IMR-90 (cell line): Measurements from ENCODE around the gene CA5B. TPM values are rescaled to one million over a fixed set of nuclear protein-coding genes. Genes with fewer than 3 reads are reported as not detected.
A peak's percentile ranks its signal among the peaks of the same experiment; 100 is the strongest.

Experiments
- ATAC-seq: fragments of 200-7000 bp; cut with Tn5 transposase; 2 replicates; pipeline ENCODE4 v1.9.1; 2020; ENCODE audit warnings: low read depth, mild to moderate bottlenecking, moderate library complexity
- BruUV-seq: library from RNA; stranded (reverse); fragments of 400-500 nt; replicated peaks from 2 replicates; lab custom pipeline; 2021; lab: Mats Ljungman, UMichigan
- CTCF ChIA-PET: fragments of 300-600 bp; formaldehyde crosslinking; extraction: SDS; loops from one replicate; lab custom pipeline; 2021; ENCODE audit warnings: antibody characterized with exemption; lab: Yijun Ruan, JAX
- POLR2A ChIA-PET: fragments of 300-600 bp; sonication (Branson Sonifier 250); formaldehyde crosslinking; loops from one replicate; lab custom pipeline; 2022; ENCODE audit warnings: antibody characterized with exemption; ENCODE audit not compliant: unreplicated experiment; lab: Charles Lee
- DNase-seq: peaks from one replicate; pipeline ENCODE4 v3.0.0; 2013
- H2AFZ ChIP-seq: replicated peaks from 2 replicates; pipeline ENCODE3; 2013; ENCODE audit warnings: low read length, mild to moderate bottlenecking; ENCODE audit not compliant: poor library complexity
- H2AK5ac ChIP-seq: 2 replicates; pipeline ENCODE4 v1.6.1; 2013; ENCODE audit warnings: low read depth, low read length, inconsistent platforms
- H2AK9ac ChIP-seq: replicated peaks from 2 replicates; pipeline ENCODE3; 2013; ENCODE audit warnings: mild to moderate bottlenecking, low read depth, low read length, moderate library complexity; ENCODE audit not compliant: poor library complexity
- H2BK120ac ChIP-seq: 2 replicates; pipeline ENCODE4 v1.6.1; 2013; ENCODE audit warnings: low read depth, low read length, inconsistent platforms
- H2BK15ac ChIP-seq: 3 replicates; pipeline ENCODE4 v1.6.1; 2013; ENCODE audit warnings: low read depth, low read length, inconsistent platforms
- H2BK20ac ChIP-seq: 2 replicates; pipeline ENCODE4 v1.6.1; 2013; ENCODE audit warnings: low read depth, mild to moderate bottlenecking, inconsistent platforms, low read length, moderate library complexity
- H2BK5ac ChIP-seq: 2 replicates; pipeline ENCODE4 v1.6.1; 2013; ENCODE audit warnings: mild to moderate bottlenecking, low read depth, low read length, inconsistent platforms; ENCODE audit not compliant: poor library complexity, severe bottlenecking
- H3K14ac ChIP-seq: replicated peaks from 2 replicates; pipeline ENCODE4 v1.6.1; 2013; ENCODE audit warnings: low read depth, low read length, inconsistent platforms
- H3K18ac ChIP-seq: 2 replicates; pipeline ENCODE4 v1.6.1; 2013; ENCODE audit warnings: low read depth, low read length, control low read depth
- H3K23ac ChIP-seq: 2 replicates; pipeline ENCODE4 v1.6.1; 2013; ENCODE audit warnings: low read depth, low read length, inconsistent platforms
- H3K27ac ChIP-seq: 2 replicates; pipeline ENCODE4 v1.5.1; 2013; ENCODE audit warnings: mild to moderate bottlenecking, control low read depth, low read length; ENCODE audit not compliant: insufficient read depth
- H3K27me3 ChIP-seq: 2 replicates; pipeline ENCODE4 v1.6.1; 2013; ENCODE audit warnings: low read length; ENCODE audit not compliant: control insufficient read depth, insufficient read depth
- H3K36me3 ChIP-seq: 2 replicates; pipeline ENCODE4 v1.6.1; 2013; ENCODE audit warnings: low read length, mixed read lengths; ENCODE audit not compliant: control insufficient read depth, insufficient read depth
- H3K4ac ChIP-seq: 2 replicates; pipeline ENCODE4 v1.6.1; 2013; ENCODE audit warnings: low read depth, low read length, inconsistent platforms
- H3K4me1 ChIP-seq: 2 replicates; pipeline ENCODE4 v1.6.1; 2013; ENCODE audit warnings: low read length, mixed read lengths; ENCODE audit not compliant: control insufficient read depth, insufficient read depth
- H3K4me2 ChIP-seq: 2 replicates; pipeline ENCODE4 v1.6.1; 2013; ENCODE audit warnings: low read depth, mild to moderate bottlenecking, control low read depth, low read length, moderate library complexity
- H3K4me3 ChIP-seq: 2 replicates; pipeline ENCODE4 v1.5.1; 2013; ENCODE audit warnings: low read depth, mild to moderate bottlenecking, control low read depth, low read length, moderate library complexity; ENCODE audit not compliant: insufficient read depth
- H3K56ac ChIP-seq: 2 replicates; pipeline ENCODE4 v1.6.1; 2013; ENCODE audit warnings: low read length, inconsistent platforms; ENCODE audit not compliant: insufficient read depth; ENCODE audit errors: extremely low read depth
- H3K79me1 ChIP-seq, 2 experiments: 2 replicates each; pipeline ENCODE4 v1.6.1; 2013; ENCODE audit warnings: low read length in 2 of 2, inconsistent platforms in 1 of 2, low read depth in 1 of 2
- H3K9ac ChIP-seq: 2 replicates; pipeline ENCODE4 v1.6.1; 2013; ENCODE audit warnings: low read depth, low read length, control low read depth
- H3K9me1 ChIP-seq: 2 replicates; pipeline ENCODE4 v1.6.1; 2013; ENCODE audit warnings: low read length, inconsistent platforms; ENCODE audit not compliant: insufficient read depth
- H3K9me3 ChIP-seq: 2 replicates; pipeline ENCODE4 v1.6.1; 2013; ENCODE audit warnings: low read length; ENCODE audit not compliant: control insufficient read depth, insufficient read depth
- H4K20me1 ChIP-seq: 2 replicates; pipeline ENCODE4 v1.6.1; 2013; ENCODE audit warnings: low read length, inconsistent platforms; ENCODE audit not compliant: insufficient read depth
- H4K5ac ChIP-seq: 2 replicates; pipeline ENCODE4 v1.6.1; 2013; ENCODE audit warnings: mild to moderate bottlenecking, low read depth, low read length, control low read depth
- H4K8ac ChIP-seq, 2 experiments: 2 replicates each; pipeline ENCODE4 v1.6.1; 2013; ENCODE audit warnings: low read depth in 2 of 2, low read length in 2 of 2, control low read depth in 1 of 2, inconsistent platforms in 1 of 2
- H4K91ac ChIP-seq: 2 replicates; pipeline ENCODE4 v1.6.1; 2013; ENCODE audit warnings: low read depth, low read length, inconsistent platforms; ENCODE audit not compliant: insufficient read depth
- RAD21 ChIP-seq: IDR thresholded peaks from 2 replicates; pipeline ENCODE4 v1.6.1; 2012; ENCODE audit warnings: low read length, improper control_type of control experiment
- SMC3 ChIP-seq: fragments of 150-350 bp; IDR thresholded peaks from 2 replicates; pipeline ENCODE4 v1.6.1; 2016; ENCODE audit warnings: low read depth, mild to moderate bottlenecking, antibody characterized with exemption, low read length, moderate library complexity
- WGBS, 2 experiments: methylation state at CpG; one replicate each; pipeline versions ENCODE4 v1.1.5 to v1.1.7; 2013; ENCODE audit warnings: missing lambda C conversion rate in 2 of 2; ENCODE audit not compliant: insufficient read length in 1 of 2; ENCODE audit errors: extremely low coverage in 2 of 2; 5-methylcytosine and 5-hydroxymethylcytosine counted together
- dilution Hi-C: fragments of 300-500 bp; cut with HindIII; formaldehyde crosslinking; loops from one replicate; pipeline ENCODE4 v1.14.3; 2018; ENCODE audit warnings: low sequenced_read_pairs; ENCODE audit not compliant: unreplicated experiment
- in situ Hi-C: fragments of 300-500 bp; cut with MboI; formaldehyde crosslinking; loops from 3 replicates; pipeline ENCODE4 v1.14.3; 2019; ENCODE audit warnings: low sequenced_read_pairs, inconsistent platforms, mixed read lengths
- intact Hi-C: fragments of 100-400 bp; cut with micrococcal nuclease; formaldehyde crosslinking; loops from 2 replicates; pipeline ENCODE4 v1.10.0; 2022
- polyA plus RNA-seq, 3 experiments: library from polyadenylated mRNA; depleted of rRNA; stranded (reverse); fragments of >200 nt; gene quantifications; 2 replicates each; pipeline ENCODE4 v1.2.3, GENCODE V29; 2012; ENCODE audit warnings: low replicate concordance in 1 of 3
- total RNA-seq: library from RNA; depleted of rRNA; stranded (reverse); fragments of >200 nt; gene quantifications from 2 replicates; pipeline ENCODE4 v1.2.3, GENCODE V29; 2012
- TF ChIP-seq, protein P1 (sequence below): conservative IDR thresholded peaks from 2 replicates; pipeline ENCODE4 v1.5.1; 2012; ENCODE audit warnings: mild to moderate bottlenecking, low read depth, low read length, improper control_type of control experiment

The CA5B gene
- total and polyA plus RNA-seq, 2 of the 4 experiments (the other 2 are of a cell fraction): 3.5 to 5.4 TPM

DNA sequence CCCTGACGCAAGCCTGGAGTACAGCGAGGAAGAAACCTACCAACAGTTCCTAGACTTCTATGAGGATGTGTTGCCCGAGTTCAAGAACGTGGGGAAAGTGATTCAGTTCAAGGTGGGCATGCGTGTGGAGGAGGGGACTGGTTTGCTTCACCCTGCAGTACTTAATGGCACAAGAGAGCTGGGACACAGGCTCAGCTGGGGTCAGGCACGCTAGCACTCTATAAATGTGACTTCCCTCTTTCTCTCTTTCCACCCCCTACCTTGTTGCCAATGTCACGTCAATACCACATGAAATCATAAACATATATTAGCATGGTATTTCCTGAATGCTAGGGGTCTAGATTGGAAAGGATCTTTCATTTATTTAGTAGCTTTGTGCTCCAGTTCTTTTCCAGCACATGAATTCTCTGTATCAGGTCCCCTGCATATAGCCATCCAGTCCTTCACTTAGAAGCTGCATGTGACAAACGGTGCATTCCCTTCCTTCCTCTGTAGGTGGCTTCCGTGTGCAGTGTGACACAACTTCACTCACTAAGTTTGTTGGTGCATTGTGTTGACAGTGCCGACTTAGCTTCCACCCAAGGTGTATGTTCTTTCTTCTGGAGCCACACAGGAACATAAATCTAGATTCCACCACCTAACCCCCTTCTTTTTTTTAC lies 77.8 kb downstream of the CA5B start:
- H4K91ac ChIP-seq: no peak overlapping the region
- 0 out of 4 replicates have a peak overlapping the region, but pooled peaks of 1 of the 2 experiments have one; percentile 24 for H4K8ac ChIP-seq
- H3K18ac ChIP-seq: no peak overlapping the region
- no peak overlapping the region for H2BK20ac ChIP-seq
- no peaks in the 10 kb centered on the region; a peak in 2 of 4 replicates for H3K79me1 ChIP-seq
- no peak overlapping the region for H2BK5ac ChIP-seq
- peaks cover 3% of the 10 kb centered on the region for H3K9me1 ChIP-seq
- intact Hi-C loops: no loop called here
- ATAC-seq (peak; percentile 81), DNase-seq (peak; percentile 33)
- H3K4me1 ChIP-seq: peaks cover 4% of the 10 kb centered on the region; the same call in 1 of the 2 replicates
- dilution Hi-C loops: no loop called here
- H2AFZ ChIP-seq: no peak overlapping the region
- no peak overlapping the region for H2AK9ac ChIP-seq
- in situ Hi-C loops: loop anchor here (25.0 kb wide), 1 partner anchor 871 kb away; no protein-coding TSS in a partner anchor
- no peak overlapping the region for H3K4me3 ChIP-seq
- no peak overlapping the region for H3K9ac ChIP-seq
- no peaks in the 10 kb centered on the region for H3K9me3 ChIP-seq
- H3K27me3 ChIP-seq: no peaks in the 10 kb centered on the region
- no peak overlapping the region for H2BK15ac ChIP-seq
- H3K4me2 ChIP-seq: no peak overlapping the region
- no peak overlapping the region; the same call in 1 of the 2 replicates for H2BK120ac ChIP-seq
- TF ChIP-seq, protein P1, sequence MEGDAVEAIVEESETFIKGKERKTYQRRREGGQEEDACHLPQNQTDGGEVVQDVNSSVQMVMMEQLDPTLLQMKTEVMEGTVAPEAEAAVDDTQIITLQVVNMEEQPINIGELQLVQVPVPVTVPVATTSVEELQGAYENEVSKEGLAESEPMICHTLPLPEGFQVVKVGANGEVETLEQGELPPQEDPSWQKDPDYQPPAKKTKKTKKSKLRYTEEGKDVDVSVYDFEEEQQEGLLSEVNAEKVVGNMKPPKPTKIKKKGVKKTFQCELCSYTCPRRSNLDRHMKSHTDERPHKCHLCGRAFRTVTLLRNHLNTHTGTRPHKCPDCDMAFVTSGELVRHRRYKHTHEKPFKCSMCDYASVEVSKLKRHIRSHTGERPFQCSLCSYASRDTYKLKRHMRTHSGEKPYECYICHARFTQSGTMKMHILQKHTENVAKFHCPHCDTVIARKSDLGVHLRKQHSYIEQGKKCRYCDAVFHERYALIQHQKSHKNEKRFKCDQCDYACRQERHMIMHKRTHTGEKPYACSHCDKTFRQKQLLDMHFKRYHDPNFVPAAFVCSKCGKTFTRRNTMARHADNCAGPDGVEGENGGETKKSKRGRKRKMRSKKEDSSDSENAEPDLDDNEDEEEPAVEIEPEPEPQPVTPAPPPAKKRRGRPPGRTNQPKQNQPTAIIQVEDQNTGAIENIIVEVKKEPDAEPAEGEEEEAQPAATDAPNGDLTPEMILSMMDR: peak; percentile 25; the same call in 1 of the 2 replicates
- TF ChIP-seq RAD21 (0 out of 2 replicates have a peak, but pooled peaks have one; percentile 11), SMC3 (no peak)
- 27% methylated on average over 2 of the region's 10 CpGs; no CpG with 5 or more reads in 1 of the 2 experiments for WGBS, 2 experiments
- H3K56ac ChIP-seq: no peak overlapping the region
- no peaks in the 10 kb centered on the region for H4K20me1 ChIP-seq
- CTCF ChIA-PET: interaction anchor here (1.2 kb wide), 1 partner anchor 12 kb away, joined by 4 read pairs; no protein-coding TSS in a partner anchor
- no peak overlapping the region for H3K4ac ChIP-seq
- H3K14ac ChIP-seq: no peak overlapping the region
- H4K5ac ChIP-seq: no peak overlapping the region
- BruUV-seq: no TSS peak
- POLR2A ChIA-PET: no interaction called here
- H2AK5ac ChIP-seq: no peak overlapping the region
- H3K36me3 ChIP-seq: peaks cover 18% of the 10 kb centered on the region
- no peak overlapping the region for H3K27ac ChIP-seq
- H3K23ac ChIP-seq: no peak overlapping the region
